Endothelial cell of umbilical vein (primary cell): Measurements from ENCODE around the gene CBX6. TPM values are rescaled to one million over a fixed set of nuclear protein-coding genes. Genes with fewer than 3 reads are reported as not detected.

Experiments used
- BruUV-seq: library from RNA; stranded (reverse); fragments of 400-500 nt; replicated peaks from 2 replicates; lab custom pipeline; 2021; lab: Mats Ljungman, UMichigan
- CTCF ChIA-PET: fragments of 300-600, 350-600 bp; sonication (Branson Sonifier 250); formaldehyde crosslinking; loops from one replicate; lab custom pipeline; 2021; ENCODE audit warnings: antibody characterized with exemption, inconsistent platforms; lab: Charles Lee
- POLR2A ChIA-PET: fragments of 300-600, 350-600 bp; sonication (Branson Sonifier 250); formaldehyde crosslinking; loops from one replicate; lab custom pipeline; 2021; ENCODE audit warnings: antibody characterized with exemption, inconsistent platforms; lab: Charles Lee
- DNase-seq: peaks from one replicate; pipeline ENCODE4 v3.0.0-alpha.2; 2011; ENCODE audit warnings: low read depth, low spot score
- FAIRE-seq: peaks from 2 replicates; lab custom pipeline; 2011; peaks lifted over from hg19 to GRCh38; lab: Jason Lieb, UNC
- H2AFZ ChIP-seq: 2 replicates; pipeline ENCODE4 v1.6.0; 2012; ENCODE audit warnings: low read depth, low read length, control low read depth, inconsistent platforms
- H3K27ac ChIP-seq: 2 replicates; pipeline ENCODE4 v1.5.1; 2011; ENCODE audit warnings: low read depth, mild to moderate bottlenecking, control low read depth, low read length, moderate library complexity; ENCODE audit not compliant: insufficient read depth
- H3K27me3 ChIP-seq, 2 experiments: 2 replicates each; pipeline versions ENCODE4 v1.6.0 to v1.6.1; 2011; ENCODE audit warnings: low read length in 2 of 2, mixed read lengths in 1 of 2; ENCODE audit not compliant: control insufficient read depth in 2 of 2, insufficient read depth in 2 of 2
- H3K36me3 ChIP-seq, 2 experiments: 2 replicates in 1 of 2; 3 replicates in 1 of 2; pipeline ENCODE4 v1.5.1; 2011; ENCODE audit warnings: low read length in 2 of 2, mild to moderate bottlenecking in 1 of 2, moderate library complexity in 1 of 2; ENCODE audit not compliant: control insufficient read depth in 2 of 2, insufficient read depth in 2 of 2; ENCODE audit errors: extremely low read depth in 1 of 2
- H3K4me1 ChIP-seq: 3 replicates; pipeline ENCODE4 v1.5.1; 2011; ENCODE audit warnings: mild to moderate bottlenecking, low read length; ENCODE audit not compliant: control insufficient read depth, insufficient read depth; ENCODE audit errors: extremely low read depth
- H3K4me2 ChIP-seq: 2 replicates; pipeline ENCODE4 v1.6.1; 2011; ENCODE audit warnings: low read length, control low read depth, mixed read lengths; ENCODE audit not compliant: insufficient read depth
- H3K4me3 ChIP-seq, 3 experiments: fragments of 200-600 bp in 1 of 3; sonication (generic), shearing (Covaris generic) in 1 of 3; replicated peaks in 1 of 3; 2 replicates each; pipeline ENCODE4 v1.5.1; 2011 to 2016; ENCODE audit warnings: control low read depth in 3 of 3, low read length in 3 of 3, mild to moderate bottlenecking in 2 of 3, inconsistent platforms in 1 of 3, low read depth in 1 of 3, moderate library complexity in 1 of 3; ENCODE audit not compliant: insufficient read depth in 1 of 3
- H3K79me2 ChIP-seq: 2 replicates; pipeline ENCODE4 v1.6.0; 2012; ENCODE audit warnings: low read length, inconsistent platforms; ENCODE audit not compliant: control insufficient read depth, insufficient read depth
- H3K9ac ChIP-seq: replicated peaks from 2 replicates; pipeline ENCODE3; 2011; ENCODE audit warnings: low read length, control low read depth; ENCODE audit not compliant: insufficient read depth; ENCODE audit errors: extremely low read depth
- H3K9me1 ChIP-seq: replicated peaks from 3 replicates; pipeline ENCODE4 v1.6.0; 2011; ENCODE audit warnings: mild to moderate bottlenecking, low read length; ENCODE audit not compliant: control insufficient read depth, insufficient read depth; ENCODE audit errors: extremely low read depth
- H3K9me3 ChIP-seq: replicated peaks from 2 replicates; pipeline ENCODE4 v1.5.1; 2012; ENCODE audit warnings: low read length, inconsistent platforms; ENCODE audit not compliant: control insufficient read depth, insufficient read depth
- H4K20me1 ChIP-seq: replicated peaks from 2 replicates; pipeline ENCODE3; 2011; ENCODE audit warnings: mild to moderate bottlenecking, low read length; ENCODE audit not compliant: control insufficient read depth, insufficient read depth; ENCODE audit errors: extremely low read depth
- CTCF ChIP-seq, 2 donors: IDR thresholded peaks; 1 replicate in 1 of 2; 2 replicates in 1 of 2; pipeline ENCODE4 v1.5.1; 2011; ENCODE audit warnings: low read length in 2 of 2, mild to moderate bottlenecking in 2 of 2, moderate library complexity in 2 of 2, control low read depth in 1 of 2, inconsistent platforms in 1 of 2, low read depth in 1 of 2; ENCODE audit not compliant: insufficient read depth in 1 of 2; ENCODE audit errors: extremely low read depth in 1 of 2
- EZH2 ChIP-seq: IDR thresholded peaks from 2 replicates; pipeline ENCODE4 v1.6.1; 2012; ENCODE audit warnings: borderline replicate concordance, low read depth, mild to moderate bottlenecking, moderate library complexity, low read length, inconsistent platforms; ENCODE audit not compliant: severe bottlenecking
- FOS ChIP-seq: IDR thresholded peaks from 2 replicates; pipeline ENCODE4 v1.6.1; 2011; ENCODE audit warnings: mild to moderate bottlenecking, low read length, moderate library complexity, borderline replicate concordance; ENCODE audit not compliant: insufficient read depth
- GATA2 ChIP-seq: IDR thresholded peaks from 2 replicates; pipeline ENCODE4 v1.7.0; 2011; ENCODE audit warnings: low read depth, mild to moderate bottlenecking, moderate library complexity, mixed read lengths, low read length; ENCODE audit not compliant: insufficient read length, insufficient read depth
- JUN ChIP-seq: IDR thresholded peaks from 2 replicates; pipeline ENCODE4 v1.6.1; 2011; ENCODE audit warnings: borderline replicate concordance, low read depth; ENCODE audit not compliant: insufficient read length, insufficient read depth
- MAX ChIP-seq: IDR thresholded peaks from 2 replicates; pipeline ENCODE4 v1.6.1; 2011; ENCODE audit not compliant: insufficient read depth, insufficient read length
- MYC ChIP-seq: IDR thresholded peaks from one replicate; pipeline ENCODE4 v1.6.1; 2011; ENCODE audit warnings: mild to moderate bottlenecking, low read depth, low read length
- POLR2A ChIP-seq: IDR thresholded peaks from 2 replicates; pipeline ENCODE4 v1.6.1; 2012; ENCODE audit warnings: low read depth, mild to moderate bottlenecking, control low read depth, low read length
- POLR2AphosphoS5 ChIP-seq: IDR thresholded peaks from 2 replicates; pipeline ENCODE4 v1.6.1; 2012; ENCODE audit warnings: low read depth, mild to moderate bottlenecking, control low read depth, low read length, moderate library complexity; ENCODE audit not compliant: insufficient read depth
- dilution Hi-C: fragments of 300-500 bp; cut with MboI; formaldehyde crosslinking; loops from one replicate; pipeline ENCODE4 v1.15.0; 2019; ENCODE audit warnings: low sequenced_read_pairs; ENCODE audit not compliant: extremely low pct_ligation_motif_present
- intact Hi-C: fragments of 100-400 bp; cut with micrococcal nuclease; formaldehyde crosslinking; loops from one replicate; pipeline ENCODE4 v1.10.0; 2022
- polyA plus RNA-seq, 4 experiments: library from polyadenylated mRNA; depleted of rRNA in 3 of 4; stranded (reverse) in 3 of 4; unstranded in 1 of 4; fragments of >200 nt; gene quantifications; 2 replicates each; pipeline versions ENCODE4 v1.2.1 to v1.2.3, GENCODE V29; 2011 to 2012; ENCODE audit warnings: missing spikeins in 1 of 4
- total RNA-seq: library from RNA; stranded (reverse); gene quantifications from 2 replicates; pipeline ENCODE4 v1.2.3, GENCODE V29; 2021

CBX6 gene
- total and polyA plus RNA-seq, 2 donors (not counting 3 experiments of a cell fraction or from before 2014, with no cell fraction given) = 14.9 to 62.6 TPM

GRCh38 chr22:38881464-38881871 lies 9.5 kb upstream of the CBX6 start:
- Histone ChIP-seq H3K27me3 (peaks cover 20 to 21% of the 10 kb centered on the region in 2 experiments), H3K36me3 (no peaks in the 10 kb centered on the region), H3K9me1 (no peaks in the 10 kb centered on the region), H3K4me2 (no peak overlapping the region), H3K9me3 (no peaks in the 10 kb centered on the region), H3K27ac (no peak overlapping the region), H4K20me1 (no peaks in the 10 kb centered on the region), H3K79me2 (no peaks in the 10 kb centered on the region), H3K4me1 (no peaks in the 10 kb centered on the region), H2AFZ (no peak overlapping the region), H3K4me3 (no peak overlapping the region), H3K9ac (no peak overlapping the region)
- CTCF ChIA-PET = interaction anchor here (1.0 kb wide), 1 partner anchor 112 kb away, joined by 3 read pairs; no protein-coding TSS in a partner anchor
- DNase-seq (no peak), FAIRE-seq (no peak)
- intact Hi-C loops = no loop called here
- dilution Hi-C loops = no loop called here
- BruUV-seq = no TSS peak
- POLR2A ChIA-PET = no interaction called here
- TF ChIP-seq FOS (no peak), EZH2 (no peak), POLR2AphosphoS5 (no peak), GATA2 (no peak), MYC (no peak), JUN (no peak), MAX (no peak), CTCF (IDR thresholded peaks at IDR 0.05; ENCODE audit: extremely low read depth in 1 of 2, insufficient read depth in 1 of 2, low read depth in 1 of 2, low read length in 2 of 2) (no peak), POLR2A (no peak)
